Measurements from ENCODE around the gene ANXA11.
A peak's percentile ranks its signal among the peaks of the same experiment; 100 is the strongest.
"Not testable (repeated sequence)": the region's sequence is repeated elsewhere in the genome, so short reads cannot be mapped to it uniquely, and the experiment has no call there.

ANXA11 gene

DNA sequence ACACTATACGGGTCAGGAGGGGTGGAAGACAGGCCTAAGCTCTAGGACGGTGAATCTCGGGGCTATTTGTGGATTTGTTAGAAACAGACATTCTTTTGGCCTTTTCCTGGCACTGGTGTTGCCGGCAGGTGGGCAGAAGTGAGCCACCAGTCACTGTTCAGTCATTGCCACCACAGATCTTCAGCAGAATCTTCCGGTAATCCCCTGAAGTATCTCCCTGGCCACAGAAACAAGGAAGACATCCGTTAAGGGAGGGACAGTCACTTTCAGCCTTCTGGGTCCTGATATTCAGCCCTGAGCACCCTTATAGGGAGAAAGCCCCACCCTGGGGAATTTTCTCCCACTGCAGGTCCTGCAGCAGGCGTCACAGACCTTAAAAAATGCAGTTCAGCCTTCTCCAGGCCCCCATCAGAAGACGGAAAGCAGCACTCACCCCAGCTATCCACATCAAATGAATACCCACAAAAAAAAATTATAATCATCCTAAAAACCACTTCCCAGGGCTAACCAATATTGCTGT lies 49.6 kb downstream of the ANXA11 start:
- DNase-seq (ENCODE audit: insufficient read length, low spot score) (no peak), FAIRE-seq (no peak)
- TF ChIP-seq POLR2A (IDR thresholded peaks at IDR 0.05; ENCODE audit: low read depth, low read length), result no peak

DNA sequence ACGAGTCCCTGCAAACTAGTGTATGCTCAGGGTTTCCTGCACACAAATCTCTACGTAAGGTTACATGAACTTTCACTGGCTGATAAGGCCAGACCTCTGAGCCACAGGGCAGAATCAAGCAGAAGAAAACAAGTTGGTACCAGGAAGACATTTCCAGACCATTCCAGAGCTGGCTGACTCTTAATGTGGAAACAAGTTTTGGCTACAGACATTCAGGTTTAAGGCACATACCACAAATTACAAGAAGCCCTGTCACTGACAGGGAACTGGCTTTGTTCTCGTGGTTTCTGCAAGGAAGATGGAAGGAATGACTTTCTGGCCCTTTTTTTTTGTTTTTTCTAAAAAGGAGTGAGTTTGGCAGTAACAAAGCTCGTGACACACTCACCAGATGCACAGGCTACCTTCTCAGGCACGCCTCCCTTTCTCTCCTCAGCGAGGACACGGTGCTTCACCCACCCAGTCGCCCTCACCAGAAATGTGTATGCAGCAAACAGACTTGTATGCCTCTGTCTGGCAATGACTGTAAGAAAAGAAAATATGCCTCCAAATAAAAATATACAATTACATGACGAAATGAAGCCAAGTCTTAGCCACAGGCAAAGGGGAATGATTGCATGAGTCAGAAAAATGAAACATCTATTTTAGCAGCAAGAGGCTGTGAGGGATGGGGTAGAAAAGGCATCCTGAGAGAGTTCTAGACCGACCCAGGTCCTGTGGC lies 50.2 kb downstream of the ANXA11 start:
- DNase-seq (ENCODE audit: insufficient read length, low spot score), result no peak
- no peak for FAIRE-seq
- TF ChIP-seq POLR2A (IDR thresholded peaks at IDR 0.05; ENCODE audit: low read depth, low read length), result no peak

DNA sequence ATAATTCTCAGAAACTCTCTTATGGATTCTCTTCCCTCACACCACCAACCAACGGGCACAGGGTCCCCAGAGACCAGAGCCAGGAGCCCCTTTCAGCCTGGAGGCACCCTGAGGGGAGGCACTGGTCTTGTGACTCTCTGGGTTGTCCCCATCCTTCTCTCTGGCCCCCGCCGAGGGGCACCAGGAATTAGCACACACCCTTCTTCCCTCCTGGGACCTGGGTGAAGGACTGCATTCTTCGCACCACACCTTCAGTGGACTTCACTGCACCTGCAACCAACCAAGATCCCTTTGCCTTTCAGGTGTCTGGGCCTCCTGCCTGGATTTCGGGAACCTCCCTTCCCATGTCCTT lies 50.7 kb downstream of the ANXA11 start:
- TF ChIP-seq POLR2A (IDR thresholded peaks at IDR 0.05; ENCODE audit: low read depth, low read length), result no peak
- DNase-seq (ENCODE audit: insufficient read length, low spot score) (no peak), FAIRE-seq (no peak)

DNA sequence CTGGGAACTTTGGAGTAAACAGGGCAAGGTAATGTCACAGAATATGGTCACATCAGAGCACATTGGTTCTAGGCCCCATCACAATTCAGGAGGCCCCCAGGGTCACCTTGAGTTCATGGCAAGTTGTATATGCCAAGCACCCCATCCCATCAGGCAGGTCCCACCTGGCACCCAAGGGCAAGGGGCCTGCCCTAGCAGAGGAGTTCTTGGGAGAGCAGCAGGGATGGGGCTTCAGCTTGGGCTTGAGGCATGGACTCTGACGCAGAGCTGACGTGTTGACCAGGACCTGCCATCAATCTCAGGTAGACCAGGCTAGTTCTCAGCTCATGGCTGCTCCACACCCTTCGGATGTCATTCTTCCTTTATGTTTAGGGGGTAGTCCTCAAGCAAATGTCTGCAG lies 51.9 kb downstream of the ANXA11 start:
- DNase-seq (ENCODE audit: insufficient read length, low spot score), result no peak
- TF ChIP-seq POLR2A (IDR thresholded peaks at IDR 0.05; ENCODE audit: low read depth, low read length), result no peak
- FAIRE-seq, result no peak

DNA sequence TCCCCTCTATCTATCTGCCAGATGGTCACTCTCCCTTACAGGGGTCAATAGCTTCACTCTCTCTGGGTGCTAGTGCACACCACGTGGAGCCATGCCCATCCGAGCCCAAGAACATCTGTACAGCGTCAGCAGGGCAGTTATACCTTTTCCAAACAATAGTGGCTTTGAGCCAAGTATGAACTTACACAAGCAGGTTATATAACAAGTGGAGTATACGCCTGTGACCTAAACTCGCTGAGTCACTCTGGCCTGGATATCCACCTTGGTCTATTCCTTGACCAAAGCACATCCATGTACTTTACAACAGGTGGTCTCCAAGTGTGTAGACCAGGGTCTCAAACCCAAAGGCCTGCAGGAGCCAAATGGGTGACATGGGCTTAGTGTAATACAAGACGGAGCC lies 52.5 kb downstream of the ANXA11 start:
- FAIRE-seq (no peak), DNase-seq (ENCODE audit: insufficient read length, low spot score) (no peak)
- no peak for TF ChIP-seq POLR2A (IDR thresholded peaks at IDR 0.05; ENCODE audit: low read depth, low read length)

DNA sequence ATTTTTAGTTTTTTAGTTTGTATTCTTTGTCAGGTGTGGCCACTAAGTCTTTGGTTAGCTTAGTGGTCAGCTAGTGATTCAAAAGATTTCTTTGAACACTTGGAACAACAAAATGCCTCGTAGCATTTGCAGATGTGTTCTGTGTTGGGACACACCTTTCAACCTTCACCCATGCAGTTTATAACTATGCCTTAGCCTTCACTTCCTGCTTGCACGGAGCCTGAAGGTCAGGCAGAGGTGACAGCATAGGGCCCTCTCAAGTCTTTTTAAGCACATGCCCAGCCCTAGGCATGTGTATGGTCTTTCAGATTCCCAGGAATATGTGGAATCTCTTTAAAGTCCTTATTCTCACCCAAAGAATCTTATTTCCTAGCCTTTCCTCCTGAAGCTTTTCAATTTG lies 55.2 kb downstream of the ANXA11 start:
- DNase-seq (ENCODE audit: insufficient read length, low spot score) (no peak), FAIRE-seq (no peak)
- TF ChIP-seq POLR2A (IDR thresholded peaks at IDR 0.05; ENCODE audit: low read depth, low read length), result no peak

DNA sequence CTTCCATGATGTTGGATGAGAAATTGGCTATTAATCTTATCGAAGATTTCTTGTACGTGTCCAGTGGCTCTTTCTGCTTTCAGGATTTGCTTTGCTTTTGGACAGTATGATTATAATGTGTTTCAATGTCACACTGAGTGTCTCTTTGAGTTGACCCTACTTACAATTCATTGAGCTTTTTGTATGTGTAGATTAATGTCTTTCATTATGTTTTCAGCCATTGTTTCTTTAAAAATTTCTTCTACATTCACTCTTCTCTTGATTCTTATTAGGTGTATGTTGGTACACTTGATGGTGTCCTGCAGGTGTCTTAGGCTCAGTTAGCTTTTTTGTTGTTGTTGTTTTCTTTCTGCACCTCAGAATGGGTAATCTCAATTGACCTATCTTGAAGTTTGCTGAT lies 56.2 kb downstream of the ANXA11 start:
- DNase-seq (ENCODE audit: insufficient read length, low spot score), result no peak
- no peak for FAIRE-seq
- no peak for TF ChIP-seq POLR2A (IDR thresholded peaks at IDR 0.05; ENCODE audit: low read depth, low read length)

DNA sequence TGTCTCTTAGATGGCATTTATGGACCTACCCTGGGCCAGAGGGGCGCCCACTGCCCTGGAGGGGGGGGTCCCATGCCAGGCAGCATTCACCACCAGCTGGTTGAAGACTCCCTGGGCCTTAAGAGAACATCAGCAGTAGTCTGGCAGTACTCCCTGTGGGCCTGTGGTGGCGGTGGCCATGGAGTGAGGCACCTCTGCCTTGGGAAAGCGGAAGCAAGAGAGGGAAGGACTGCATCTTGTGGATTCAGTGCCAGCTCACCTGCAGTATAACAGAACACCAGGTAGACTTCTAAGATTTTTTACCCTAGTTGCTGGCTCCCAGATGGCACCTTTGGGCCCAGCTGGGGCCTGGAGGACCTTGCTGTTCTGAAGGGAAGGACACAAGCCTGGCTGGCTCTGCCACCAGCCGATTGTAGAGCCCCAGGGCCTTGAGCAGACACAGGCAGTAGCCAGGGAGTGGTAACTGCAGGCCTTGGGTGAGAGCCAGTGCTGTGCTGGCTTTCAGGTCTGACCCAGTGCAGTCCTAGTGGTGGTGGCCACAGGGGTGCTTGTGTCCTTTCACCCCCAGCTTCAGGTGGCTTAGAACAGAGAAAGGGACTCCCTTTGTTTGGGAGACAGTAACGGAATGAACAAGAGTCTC lies 57.1 kb downstream of the ANXA11 start:
- TF ChIP-seq POLR2A (IDR thresholded peaks at IDR 0.05; ENCODE audit: low read depth, low read length), result no peak
- DNase-seq (ENCODE audit: insufficient read length, low spot score) (no peak), FAIRE-seq (no peak)

DNA sequence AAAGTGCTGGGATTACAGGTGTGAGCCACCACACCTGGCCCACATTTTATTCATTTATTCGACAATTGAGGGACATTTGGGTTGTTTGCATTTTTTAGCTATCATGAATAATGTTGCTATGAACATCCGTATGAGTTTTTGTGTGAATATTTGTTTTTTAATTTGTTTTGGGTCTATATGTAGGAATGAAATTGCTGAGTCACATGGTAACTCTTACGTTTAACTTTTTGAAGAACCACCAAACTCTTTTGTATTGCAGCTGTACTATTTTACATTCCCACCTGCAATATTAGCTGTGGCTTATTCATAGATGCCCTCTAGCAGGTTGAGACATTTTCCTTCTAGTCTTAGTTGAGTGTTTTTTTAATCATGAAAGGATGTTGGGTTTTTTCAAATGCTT lies 58.4 kb downstream of the ANXA11 start:
- DNase-seq (ENCODE audit: insufficient read length, low spot score), result no peak
- no peak for TF ChIP-seq POLR2A (IDR thresholded peaks at IDR 0.05; ENCODE audit: low read depth, low read length)
- no peak for FAIRE-seq

DNA sequence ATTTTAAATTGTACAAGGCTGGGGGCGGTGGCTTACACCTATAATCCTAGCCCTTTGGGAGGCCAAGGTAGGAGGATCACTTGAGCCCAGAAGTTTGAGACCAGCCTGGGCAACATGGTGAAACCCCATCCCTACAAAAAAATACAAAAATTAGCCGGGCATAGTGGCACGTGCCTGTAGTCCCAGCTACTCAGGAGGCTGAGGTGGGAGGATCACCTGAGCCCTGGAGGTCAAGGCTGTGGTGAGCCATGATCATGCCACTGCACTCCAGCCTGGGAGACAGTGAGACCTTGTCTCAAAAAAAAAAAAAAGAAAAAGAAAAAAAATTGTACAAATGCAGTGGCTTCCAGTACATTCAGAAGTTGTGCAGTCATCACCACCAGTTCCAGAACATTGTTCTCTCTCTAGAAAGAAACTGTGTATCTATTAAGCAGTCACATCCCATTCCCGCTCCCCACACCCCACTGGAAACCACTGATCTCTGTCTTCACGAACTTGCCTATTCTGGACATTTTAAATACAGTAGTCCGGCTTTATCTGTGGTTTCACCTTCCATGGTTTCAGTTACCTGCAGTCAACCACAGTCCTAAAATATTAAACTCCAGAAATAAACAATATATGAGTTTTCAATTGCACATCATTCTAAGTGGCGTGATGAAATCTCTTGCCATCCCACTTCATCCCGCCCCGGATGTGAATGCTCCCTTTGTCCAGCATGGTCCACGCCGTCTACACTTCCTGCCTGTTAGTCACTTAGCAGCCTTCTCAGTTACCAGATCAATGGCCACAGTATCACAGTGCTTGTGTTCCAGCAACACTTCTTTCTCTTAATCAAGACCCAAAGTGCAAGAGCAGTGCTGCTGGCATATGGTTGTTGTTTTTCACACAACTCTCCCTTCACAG lies 59.7 kb downstream of the ANXA11 start:
- not testable (repeated sequence) for DNase-seq (ENCODE audit: insufficient read length, low spot score)
- peak; percentile 52 for FAIRE-seq

DNA sequence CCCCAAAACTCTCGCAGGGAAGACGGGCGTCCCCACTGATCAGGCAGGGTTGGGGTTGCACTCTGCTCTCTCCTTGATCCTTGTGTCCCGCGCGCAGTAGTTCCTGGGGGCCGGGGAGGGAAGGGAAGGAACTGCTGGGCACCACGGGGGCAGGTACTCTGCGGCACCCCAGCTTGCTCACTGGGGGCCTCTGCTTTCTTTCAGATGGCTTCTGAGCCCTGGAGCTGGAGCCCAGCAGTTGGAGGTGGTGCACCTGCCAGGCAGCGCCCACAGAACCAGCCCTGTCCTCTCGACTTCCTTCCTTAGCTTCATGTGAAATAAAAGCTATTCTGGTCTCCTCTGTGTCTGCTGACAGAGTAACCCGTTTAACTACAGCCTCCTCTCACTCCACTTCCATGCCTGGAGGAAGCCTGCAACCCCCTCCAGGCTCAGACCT lies 60.6 kb downstream of the ANXA11 start:
- TF ChIP-seq POLR2A (IDR thresholded peaks at IDR 0.05; ENCODE audit: low read depth, low read length), result no peak
- no peak for DNase-seq (ENCODE audit: insufficient read length, low spot score)
- FAIRE-seq, result no peak

DNA sequence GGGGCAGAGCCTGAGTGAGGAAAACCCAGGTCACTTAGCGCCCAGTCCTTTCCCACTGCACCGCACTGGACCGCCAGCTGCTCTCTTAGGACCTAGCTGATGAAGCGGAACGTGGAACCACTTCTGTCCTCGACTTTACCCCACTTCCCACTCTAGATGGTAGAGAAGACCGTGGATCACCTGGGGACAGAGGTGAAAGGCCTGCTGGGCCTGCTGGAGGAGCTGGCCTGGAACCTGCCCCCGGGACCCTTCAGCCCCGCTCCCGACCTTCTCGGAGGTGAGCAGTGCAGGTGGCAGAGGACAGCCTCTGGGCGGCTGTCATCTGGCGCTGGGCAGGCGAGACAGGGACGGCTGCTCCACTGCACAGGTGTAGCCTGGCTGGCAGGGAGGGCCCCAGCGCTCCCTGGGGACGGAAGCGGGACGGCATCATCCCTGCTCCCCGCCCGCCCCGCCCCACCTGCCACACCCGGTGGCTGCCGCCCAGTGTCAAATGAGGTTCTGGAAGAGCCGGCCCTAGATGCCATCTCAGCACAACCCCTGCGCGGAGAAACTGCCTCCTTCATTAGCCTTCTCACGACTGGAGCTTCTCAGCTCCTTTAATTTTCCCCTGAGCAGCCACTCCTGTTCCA lies 61.2 kb downstream of the ANXA11 start:
- DNase-seq (ENCODE audit: insufficient read length, low spot score), result no peak
- TF ChIP-seq POLR2A (IDR thresholded peaks at IDR 0.05; ENCODE audit: low read depth, low read length), result no peak
- no peak for FAIRE-seq

DNA sequence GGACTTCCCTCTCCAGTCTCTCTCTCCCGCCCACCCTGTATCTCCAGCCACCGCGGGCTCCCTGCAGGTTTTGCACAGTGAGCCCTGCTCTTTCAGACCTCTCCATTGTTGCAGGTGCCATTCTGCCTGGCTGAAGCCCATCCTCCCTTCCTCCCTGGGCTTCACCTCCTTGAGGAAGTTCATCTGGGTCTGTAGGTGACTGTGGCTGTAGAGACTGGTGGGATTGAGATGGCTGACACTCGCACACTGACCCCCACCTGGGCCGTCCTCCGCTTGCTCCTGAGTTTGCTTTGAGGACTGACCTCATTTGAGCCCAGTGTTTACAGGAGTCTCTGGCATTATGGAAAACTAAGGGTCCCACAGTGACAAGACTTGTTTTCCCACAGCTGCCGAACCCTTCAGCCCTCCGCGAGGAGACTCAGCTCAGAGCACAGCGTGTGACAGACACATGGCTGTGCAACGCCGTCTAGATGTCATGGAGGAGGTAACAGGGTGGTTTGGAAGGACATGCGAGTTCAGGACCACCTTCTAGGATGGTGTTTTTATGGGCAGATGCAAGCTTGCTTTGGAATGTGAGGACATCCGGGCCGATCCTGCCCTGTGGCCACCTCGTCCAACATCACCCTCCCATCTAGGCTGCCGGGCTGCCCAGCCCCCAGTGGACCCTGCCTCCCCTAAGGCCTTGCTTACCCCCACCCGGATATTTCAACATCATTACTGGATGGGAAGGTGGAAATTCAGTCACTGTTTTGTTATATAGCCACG lies 63.5 kb downstream of the ANXA11 start:
- DNase-seq (ENCODE audit: insufficient read length, low spot score), result no peak
- FAIRE-seq, result no peak
- no peak for TF ChIP-seq POLR2A (IDR thresholded peaks at IDR 0.05; ENCODE audit: low read depth, low read length)

All from H54 (cell line).